Nephron progenitor cell (in vitro differentiated cells): Measurements from ENCODE around the gene NSF.
"Not testable (repeated sequence)": the region's sequence is repeated elsewhere in the genome, so short reads cannot be mapped to it uniquely, and the experiment has no call there.

Experiments
- DNase-seq: peaks from one replicate; pipeline ENCODE4 v3.0.0; 2021
- H3K27ac Mint-ChIP-seq: 2 replicates; pipeline ENCODE4 v1.8.0; 2021; ENCODE audit warnings: mild to moderate bottlenecking, moderate library complexity, mixed read lengths
- H3K27me3 Mint-ChIP-seq: 2 replicates; pipeline ENCODE4 v1.8.0; 2021; ENCODE audit warnings: mild to moderate bottlenecking, low read depth, mixed read lengths; ENCODE audit not compliant: poor library complexity
- H3K36me3 Mint-ChIP-seq: 2 replicates; pipeline ENCODE4 v1.8.0; 2021; ENCODE audit warnings: low read depth, mixed read lengths
- H3K4me1 Mint-ChIP-seq: 2 replicates; pipeline ENCODE4 v1.8.0; 2021; ENCODE audit warnings: mixed read lengths
- H3K4me3 Mint-ChIP-seq: 2 replicates; pipeline ENCODE4 v1.8.0; 2021; ENCODE audit warnings: mild to moderate bottlenecking, moderate library complexity, mixed read lengths
- H3K9me3 Mint-ChIP-seq: 2 replicates; pipeline ENCODE4 v1.8.0; 2021; ENCODE audit warnings: mild to moderate bottlenecking, moderate library complexity, mixed read lengths

Gene NSF

DNA sequence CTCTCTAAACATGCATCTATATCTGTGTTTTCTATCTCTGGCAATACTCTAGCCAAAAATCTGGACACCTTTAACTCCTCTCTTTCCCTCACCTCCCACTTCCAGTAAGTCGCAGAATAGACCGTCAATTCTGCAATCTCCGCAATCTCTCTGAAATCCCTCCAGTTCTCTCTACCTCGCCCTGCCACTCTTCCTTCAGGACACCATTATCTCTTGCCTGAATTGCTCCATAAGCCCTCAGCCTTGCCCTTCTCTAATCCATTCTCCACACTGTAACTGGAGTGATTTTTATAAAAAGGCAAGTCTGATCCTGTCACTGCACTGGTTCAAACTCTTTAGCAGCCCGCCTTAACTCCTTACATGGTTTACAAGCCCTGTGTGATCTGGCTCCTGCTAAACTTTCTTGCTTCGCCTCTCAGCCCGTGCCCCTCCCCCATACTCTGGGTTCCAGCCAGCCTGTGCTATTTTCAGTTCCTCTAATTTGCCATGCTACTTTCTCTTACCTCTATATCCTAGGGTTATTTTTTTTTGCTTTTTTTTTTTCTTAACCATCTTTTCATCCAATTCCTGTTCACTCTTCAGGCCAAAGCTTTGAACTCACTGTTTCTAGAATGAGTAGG is 61.7 kb downstream of the NSF start:
- not testable (repeated sequence) for H3K4me3 Mint-ChIP-seq, H3K9me3 Mint-ChIP-seq, H3K4me1 Mint-ChIP-seq, H3K27ac Mint-ChIP-seq, H3K27me3 Mint-ChIP-seq, DNase-seq, H3K36me3 Mint-ChIP-seq

- H3K4me1 Mint-ChIP-seq, H3K36me3 Mint-ChIP-seq, H3K27ac Mint-ChIP-seq, H3K4me3 Mint-ChIP-seq, DNase-seq, H3K27me3 Mint-ChIP-seq, H3K9me3 Mint-ChIP-seq: not testable (repeated sequence)
Observed at GRCh38 chr17:46658235-46658634, 67.8 kb downstream of the NSF start.

GRCh38 chr17:46659702-46660101 is 69.2 kb downstream of the NSF start:
- not testable (repeated sequence) for H3K27me3 Mint-ChIP-seq, H3K4me1 Mint-ChIP-seq, H3K4me3 Mint-ChIP-seq, H3K36me3 Mint-ChIP-seq, H3K9me3 Mint-ChIP-seq, DNase-seq, H3K27ac Mint-ChIP-seq

- not testable (repeated sequence) for H3K27me3 Mint-ChIP-seq, H3K9me3 Mint-ChIP-seq, H3K36me3 Mint-ChIP-seq, DNase-seq, H3K4me1 Mint-ChIP-seq, H3K4me3 Mint-ChIP-seq, H3K27ac Mint-ChIP-seq
Observed at GRCh38 chr17:46663123-46663522, 72.7 kb downstream of the NSF start.

DNA sequence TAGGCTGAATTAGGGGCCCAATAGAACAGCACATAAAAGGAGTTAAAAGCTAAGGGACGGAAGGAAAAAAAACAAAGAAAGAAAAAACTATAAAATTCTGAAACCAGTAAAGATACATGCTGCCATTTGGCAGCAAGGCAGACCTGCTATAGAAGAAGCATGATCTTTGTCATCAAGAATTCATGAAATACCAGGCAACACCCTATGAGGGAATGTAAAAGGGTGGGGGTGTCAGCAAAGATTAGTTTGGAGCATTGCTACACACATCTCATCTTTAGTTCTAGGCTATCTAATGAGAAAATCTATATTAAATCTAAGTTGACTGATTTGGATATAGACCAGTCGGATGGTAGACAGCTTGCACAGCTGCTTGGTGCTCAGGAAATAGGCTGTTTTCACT is 73.1 kb downstream of the NSF start:
- H3K27me3 Mint-ChIP-seq, H3K4me3 Mint-ChIP-seq, H3K9me3 Mint-ChIP-seq, H3K36me3 Mint-ChIP-seq, H3K27ac Mint-ChIP-seq, DNase-seq, H3K4me1 Mint-ChIP-seq: not testable (repeated sequence)

DNA sequence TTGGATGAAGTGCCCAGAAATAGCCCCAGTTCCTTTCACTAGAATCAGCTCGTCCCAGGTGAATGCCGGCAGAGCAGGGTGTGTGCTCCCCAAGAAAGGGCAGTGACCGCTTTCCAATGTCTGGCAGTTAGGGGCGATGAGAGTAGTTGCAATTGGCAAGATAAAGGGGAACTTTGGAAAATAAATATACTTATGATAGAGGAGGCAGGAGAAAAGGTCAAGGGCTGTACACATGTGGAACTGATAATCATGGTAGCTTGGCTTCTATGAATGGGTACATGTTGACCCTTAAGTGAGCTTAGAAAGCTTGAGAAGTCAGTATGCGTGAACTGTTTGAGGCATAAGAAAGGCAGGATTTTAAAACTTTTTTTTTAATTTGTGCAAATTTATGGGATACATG is 75.5 kb downstream of the NSF start:
- not testable (repeated sequence) for DNase-seq, H3K36me3 Mint-ChIP-seq, H3K4me1 Mint-ChIP-seq, H3K9me3 Mint-ChIP-seq, H3K27me3 Mint-ChIP-seq, H3K27ac Mint-ChIP-seq, H3K4me3 Mint-ChIP-seq

GRCh38 chr17:46670789-46671188 is 80.3 kb downstream of the NSF start:
- not testable (repeated sequence) for H3K9me3 Mint-ChIP-seq, H3K4me1 Mint-ChIP-seq, H3K27me3 Mint-ChIP-seq, H3K27ac Mint-ChIP-seq, H3K4me3 Mint-ChIP-seq, DNase-seq, H3K36me3 Mint-ChIP-seq

DNA sequence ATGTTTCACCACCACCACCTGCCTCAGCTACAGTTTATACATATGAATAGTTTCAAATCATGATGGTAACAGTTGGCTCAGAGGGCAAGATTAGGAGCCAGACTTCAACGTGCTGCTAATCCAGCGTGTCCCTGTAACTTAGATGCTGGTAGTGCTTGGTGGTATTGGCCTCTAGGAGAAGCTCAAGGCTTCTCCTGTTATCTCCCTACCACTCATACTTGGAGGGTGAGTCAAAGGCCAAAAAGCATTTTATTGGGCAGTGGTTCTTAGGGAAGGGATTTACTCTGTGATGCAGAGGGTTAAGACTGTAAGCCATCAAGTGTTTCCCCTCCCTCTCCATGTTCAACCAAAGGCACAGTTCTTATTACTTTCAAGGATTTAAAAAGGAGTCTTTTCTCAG is 82.3 kb downstream of the NSF start:
- not testable (repeated sequence) for H3K27ac Mint-ChIP-seq, H3K4me3 Mint-ChIP-seq, H3K27me3 Mint-ChIP-seq, H3K4me1 Mint-ChIP-seq, H3K36me3 Mint-ChIP-seq, H3K9me3 Mint-ChIP-seq, DNase-seq

DNA sequence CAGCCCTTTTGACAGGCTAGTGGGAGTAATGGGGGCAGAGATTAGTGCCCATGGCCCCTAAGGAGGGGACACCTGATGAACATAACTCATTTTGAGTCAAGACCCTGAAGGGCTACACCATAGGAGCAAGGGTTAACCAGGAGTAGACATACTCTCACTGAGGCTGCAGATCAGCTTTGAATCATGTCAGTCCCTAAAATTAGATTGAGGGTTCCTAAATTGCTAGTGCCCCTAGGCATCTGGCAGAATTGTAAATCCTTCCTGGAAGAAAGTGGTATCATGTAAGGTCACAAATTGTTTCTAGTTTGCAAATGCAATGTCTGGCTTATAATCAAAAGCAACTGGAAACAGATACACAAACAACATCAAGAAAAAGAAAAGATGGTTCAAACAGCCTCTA is 87.3 kb downstream of the NSF start:
- not testable (repeated sequence) for H3K27ac Mint-ChIP-seq

DNA sequence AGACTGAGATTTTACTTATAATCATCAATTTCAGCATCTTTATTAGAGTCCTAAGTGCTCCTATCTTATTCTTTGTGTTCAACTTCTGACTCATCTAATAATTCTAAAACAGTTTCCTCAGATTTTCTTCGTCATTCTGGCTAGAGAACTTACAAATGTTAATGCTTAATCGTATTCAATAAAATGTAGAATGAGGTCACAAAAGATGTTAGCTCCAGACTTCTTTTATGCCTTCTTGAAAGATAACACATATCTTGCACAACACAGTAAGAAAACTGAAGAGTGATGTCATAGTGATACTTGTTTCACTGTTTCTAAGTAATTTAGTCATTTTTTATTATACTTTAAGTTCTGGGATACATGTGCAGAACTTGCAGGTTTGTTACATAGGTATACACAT is 93.2 kb downstream of the NSF start:
- H3K4me3 Mint-ChIP-seq, H3K36me3 Mint-ChIP-seq, H3K27me3 Mint-ChIP-seq, H3K9me3 Mint-ChIP-seq, H3K4me1 Mint-ChIP-seq, DNase-seq, H3K27ac Mint-ChIP-seq: not testable (repeated sequence)

More for the DNA sequence above, 87.3 kb downstream of the NSF start:
- H3K4me1 Mint-ChIP-seq, H3K27me3 Mint-ChIP-seq, DNase-seq, H3K36me3 Mint-ChIP-seq, H3K9me3 Mint-ChIP-seq, H3K4me3 Mint-ChIP-seq: not testable (repeated sequence)

DNA sequence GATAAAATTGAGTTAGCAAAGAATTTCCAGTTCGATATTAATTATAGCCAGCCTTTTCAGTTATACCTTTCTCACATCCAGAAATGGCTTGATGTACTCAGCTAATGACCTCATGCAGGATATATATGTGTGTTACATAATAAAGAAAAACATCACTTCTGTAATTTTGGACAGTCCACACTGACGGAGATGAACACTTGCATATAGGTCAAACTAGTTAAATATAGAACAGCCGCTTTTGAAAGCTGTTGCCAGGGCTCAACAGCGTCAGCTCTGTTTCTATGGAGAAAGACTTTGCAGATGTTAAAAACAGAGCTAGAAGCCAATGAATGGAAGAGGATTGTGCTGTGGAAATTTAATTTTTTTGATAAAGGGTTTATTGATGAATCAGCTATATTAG is 94.8 kb downstream of the NSF start:
- H3K27me3 Mint-ChIP-seq, H3K9me3 Mint-ChIP-seq, H3K36me3 Mint-ChIP-seq, H3K4me1 Mint-ChIP-seq, H3K4me3 Mint-ChIP-seq, H3K27ac Mint-ChIP-seq, DNase-seq: not testable (repeated sequence)

GRCh38 chr17:46692196-46692595 is 101.7 kb downstream of the NSF start:
- H3K4me3 Mint-ChIP-seq, DNase-seq, H3K9me3 Mint-ChIP-seq, H3K36me3 Mint-ChIP-seq, H3K4me1 Mint-ChIP-seq, H3K27ac Mint-ChIP-seq, H3K27me3 Mint-ChIP-seq: not testable (repeated sequence)

DNA sequence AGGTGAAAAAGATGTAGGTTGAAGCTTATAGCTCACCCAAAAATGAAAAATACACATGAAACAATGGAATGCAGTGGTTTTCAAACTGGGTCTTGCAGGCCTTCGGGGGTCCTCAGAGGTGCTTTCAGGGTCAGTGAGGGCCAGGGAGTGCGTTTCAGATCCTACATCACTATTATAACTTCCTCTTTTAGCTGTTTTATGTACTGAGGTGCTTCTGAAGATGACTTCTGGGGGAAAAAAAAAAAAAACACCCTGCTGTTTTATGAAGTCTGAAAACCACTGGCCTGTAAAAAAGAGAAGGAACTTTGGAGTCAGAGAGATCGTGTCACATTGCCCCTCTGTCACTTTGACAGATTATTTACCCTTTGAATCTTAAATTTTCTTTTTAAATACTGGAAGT is 102.8 kb downstream of the NSF start:
- H3K27ac Mint-ChIP-seq, H3K4me1 Mint-ChIP-seq, H3K27me3 Mint-ChIP-seq, H3K9me3 Mint-ChIP-seq, H3K4me3 Mint-ChIP-seq, DNase-seq, H3K36me3 Mint-ChIP-seq: not testable (repeated sequence)

DNA sequence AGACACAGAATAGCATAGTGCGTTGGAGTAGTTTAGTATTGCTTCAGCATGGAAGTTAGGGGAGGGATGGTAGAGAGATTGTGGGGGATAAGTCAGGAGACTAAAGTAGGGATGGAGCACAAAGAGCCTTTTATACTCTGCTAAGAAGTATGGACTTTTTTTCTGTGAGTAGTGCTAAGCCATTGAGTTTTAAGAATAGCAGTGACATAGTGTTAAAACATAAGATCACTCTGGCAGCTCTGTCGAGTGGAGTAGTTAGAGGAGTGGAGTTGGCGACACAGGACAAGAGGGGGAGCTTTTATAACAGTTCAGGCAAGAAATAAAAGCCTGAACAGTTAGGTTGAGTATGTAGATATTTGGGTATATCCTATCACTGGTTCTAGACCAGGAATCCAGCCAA is 106.1 kb downstream of the NSF start:
- H3K4me1 Mint-ChIP-seq, DNase-seq, H3K36me3 Mint-ChIP-seq, H3K9me3 Mint-ChIP-seq, H3K27ac Mint-ChIP-seq, H3K27me3 Mint-ChIP-seq, H3K4me3 Mint-ChIP-seq: not testable (repeated sequence)

DNA sequence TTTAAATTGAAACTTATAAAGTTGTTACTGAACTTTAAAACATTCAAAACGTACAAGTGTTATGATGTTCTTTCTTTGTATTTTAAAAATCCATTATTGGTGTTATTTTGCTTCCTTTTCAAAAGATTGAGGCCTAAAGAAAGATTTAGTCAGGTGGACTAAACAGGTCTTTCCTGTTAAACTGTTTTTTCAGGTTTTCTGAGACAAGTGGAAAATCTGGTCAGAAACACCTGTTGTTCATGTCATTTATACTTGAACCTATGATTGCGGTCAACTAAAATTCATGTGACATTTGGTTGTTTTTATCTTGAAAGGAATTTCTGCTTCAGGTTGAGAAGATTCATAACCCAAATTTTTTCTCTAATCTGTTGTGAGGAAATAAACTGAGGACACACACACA is 108.5 kb downstream of the NSF start:
- not testable (repeated sequence) for H3K27ac Mint-ChIP-seq

More for the DNA sequence above, 108.5 kb downstream of the NSF start:
- not testable (repeated sequence) for H3K9me3 Mint-ChIP-seq, H3K4me1 Mint-ChIP-seq, H3K36me3 Mint-ChIP-seq, DNase-seq, H3K4me3 Mint-ChIP-seq, H3K27me3 Mint-ChIP-seq
